SK-N-SH (cell line): ENCODE measurements around the gene MATR3. TPM values are rescaled to one million over a fixed set of nuclear protein-coding genes. Genes with fewer than 3 reads are reported as not detected.

ENCODE experiments used
- CTCF ChIA-PET: fragments of 300-600, 350-600 bp; formaldehyde crosslinking; extraction: SDS; loops from one replicate; lab custom pipeline; 2021; lab: Yijun Ruan, JAX
- POLR2A ChIA-PET: fragments of 350-600 bp; sonication (Branson Sonifier 250); formaldehyde crosslinking; extraction: SDS; loops from one replicate; lab custom pipeline; 2020; ENCODE audit warnings: antibody characterized with exemption, inconsistent platforms; lab: Yijun Ruan, JAX
- DNase-seq: peaks from one replicate; pipeline ENCODE4 v3.0.0; 2012
- H2AFZ ChIP-seq: fragments of 200-600 bp; sonication (generic); 2 replicates; pipeline ENCODE4 v1.8.1; 2016; ENCODE audit warnings: antibody characterized with exemption, mild to moderate bottlenecking, low read depth
- H3F3A ChIP-seq: fragments of 200-600 bp; sonication (generic); replicated peaks from 2 replicates; pipeline ENCODE3; 2016; ENCODE audit warnings: antibody characterized with exemption, mild to moderate bottlenecking; ENCODE audit not compliant: insufficient read depth
- H3K27ac ChIP-seq, 2 experiments: fragments of 200-500 bp in 1 of 2; fragments of 200-600 bp in 1 of 2; sonication (Bioruptor generic) in 1 of 2; sonication (generic), shearing (Covaris generic) in 1 of 2; 2 replicates each; pipeline versions ENCODE4 v1.5.1 to v1.6.1; 2014 to 2016; ENCODE audit warnings: low read depth in 2 of 2, inconsistent platforms in 1 of 2, low read length in 1 of 2, mild to moderate bottlenecking in 1 of 2, mixed read lengths in 1 of 2
- H3K27me3 ChIP-seq: fragments of 200-600 bp; sonication (generic), shearing (Covaris generic); 2 replicates; pipeline ENCODE4 v1.6.1; 2016; ENCODE audit warnings: mixed run types; ENCODE audit not compliant: insufficient read depth
- H3K36me3 ChIP-seq, 2 experiments: fragments of 200-500 bp in 1 of 2; fragments of 200-600 bp in 1 of 2; sonication (Bioruptor generic) in 1 of 2; sonication (generic) in 1 of 2; replicated peaks in 1 of 2; 2 replicates each; pipeline versions ENCODE3 to v1.5.1; 2014 to 2016; ENCODE audit warnings: low read length in 1 of 2, mild to moderate bottlenecking in 1 of 2; ENCODE audit not compliant: insufficient read depth in 2 of 2, control insufficient read depth in 1 of 2
- H3K4me1 ChIP-seq, 2 experiments: fragments of 200-500 bp in 1 of 2; fragments of 200-600 bp in 1 of 2; sonication (Bioruptor generic) in 1 of 2; sonication (generic), shearing (Covaris generic) in 1 of 2; 2 replicates each; pipeline versions ENCODE4 v1.5.1 to v1.6.1; 2014 to 2016; ENCODE audit warnings: low read depth in 1 of 2, low read length in 1 of 2, mixed run types in 1 of 2; ENCODE audit not compliant: insufficient read depth in 2 of 2, control insufficient read depth in 1 of 2
- H3K4me2 ChIP-seq: fragments of 200-600 bp; sonication (generic), shearing (Covaris generic); 2 replicates; pipeline ENCODE4 v1.6.1; 2017; ENCODE audit warnings: mixed run types
- H3K4me3 ChIP-seq, 2 experiments: fragments of 200-500 bp in 1 of 2; fragments of 200-600 bp in 1 of 2; sonication (Bioruptor generic) in 1 of 2; sonication (generic), shearing (Covaris generic) in 1 of 2; 2 replicates each; pipeline versions ENCODE4 v1.5.1 to v1.8.1; 2014 to 2016; ENCODE audit warnings: low read depth in 2 of 2, inconsistent platforms in 1 of 2, low read length in 1 of 2, mild to moderate bottlenecking in 1 of 2, mixed read lengths in 1 of 2, moderate library complexity in 1 of 2
- H3K79me2 ChIP-seq: fragments of 200-600 bp; sonication (generic); 2 replicates; pipeline ENCODE4 v1.8.1; 2017; ENCODE audit warnings: mild to moderate bottlenecking; ENCODE audit not compliant: insufficient read depth
- H3K9ac ChIP-seq: fragments of 200-600 bp; sonication (generic); 2 replicates; pipeline ENCODE4 v1.6.1; 2017; ENCODE audit warnings: mixed run types
- H3K9me2 ChIP-seq: fragments of 200-600 bp; sonication (generic); 2 replicates; pipeline ENCODE4 v1.6.1; 2017; ENCODE audit warnings: mixed run types
- H3K9me3 ChIP-seq: fragments of 200-600 bp; sonication (generic); 2 replicates; pipeline ENCODE4 v1.6.1; 2017; ENCODE audit warnings: mixed run types, mild to moderate bottlenecking, moderate library complexity
- H4K20me1 ChIP-seq: fragments of 200-600 bp; sonication (generic); 2 replicates; pipeline ENCODE4 v1.6.1; 2017; ENCODE audit warnings: mild to moderate bottlenecking, mixed run types; ENCODE audit not compliant: insufficient read depth
- CHD2 ChIP-seq: fragments of 150-350 bp; IDR thresholded peaks from 2 replicates; pipeline ENCODE4 v1.6.1; 2018; ENCODE audit warnings: low read length; ENCODE audit not compliant: partially characterized antibody
- CTCF ChIP-seq: fragments of 200-600 bp; sonication (generic); IDR thresholded peaks from 2 replicates; pipeline ENCODE4 v1.6.1; 2017; ENCODE audit warnings: antibody characterized with exemption, mild to moderate bottlenecking, moderate library complexity
- EZH2phosphoT487 ChIP-seq: fragments of 200-600 bp; sonication (generic); IDR thresholded peaks from 2 replicates; pipeline ENCODE4 v1.6.1; 2017; ENCODE audit warnings: low read depth, mixed run types, mild to moderate bottlenecking, antibody characterized with exemption, moderate library complexity, borderline replicate concordance
- FOXJ3 ChIP-seq: sonication (generic); formaldehyde crosslinking; IDR thresholded peaks from 2 replicates; pipeline ENCODE4 v1.5.1; 2020; ENCODE audit warnings: mild to moderate bottlenecking, missing genetic modification reagents
- GATA2 ChIP-seq: sonication (generic); formaldehyde crosslinking; IDR thresholded peaks from 2 replicates; pipeline ENCODE4 v1.5.0; 2020; ENCODE audit warnings: mild to moderate bottlenecking, missing genetic modification reagents
- JUND ChIP-seq: IDR thresholded peaks from 2 replicates; pipeline ENCODE4 v1.4.0; 2012
- MAX ChIP-seq: IDR thresholded peaks from 2 replicates; pipeline ENCODE4 v1.4.0; 2012; ENCODE audit warnings: low read depth
- MEF2A ChIP-seq: IDR thresholded peaks from 2 replicates; pipeline ENCODE4 v1.4.0; 2012; ENCODE audit warnings: low read depth, borderline replicate concordance
- POLR2AphosphoS5 ChIP-seq: IDR thresholded peaks from 2 replicates; pipeline ENCODE4 v1.6.1; 2012; ENCODE audit warnings: low read depth, low read length
- RAD21 ChIP-seq: IDR thresholded peaks from 2 replicates; pipeline ENCODE4 v1.6.1; 2012; ENCODE audit warnings: mild to moderate bottlenecking, low read length
- REST ChIP-seq: IDR thresholded peaks from 2 replicates; pipeline ENCODE4 v1.6.1; 2012; ENCODE audit warnings: mild to moderate bottlenecking, low read depth, low read length, moderate library complexity
- SMC3 ChIP-seq: IDR thresholded peaks from 2 replicates; pipeline ENCODE4 v1.6.1; 2012; ENCODE audit warnings: low read depth, low read length, improper control_type of control experiment
- TAF1 ChIP-seq: IDR thresholded peaks from 2 replicates; pipeline ENCODE4 v1.6.1; 2012; ENCODE audit warnings: low read depth, mild to moderate bottlenecking, low read length, moderate library complexity, borderline replicate concordance
- TEAD4 ChIP-seq: IDR thresholded peaks from 2 replicates; pipeline ENCODE4 v1.4.0; 2012; ENCODE audit warnings: mild to moderate bottlenecking, borderline replicate concordance; ENCODE audit not compliant: insufficient read depth
- USF1 ChIP-seq: IDR thresholded peaks from 2 replicates; pipeline ENCODE4 v1.4.0; 2012; ENCODE audit warnings: low read depth, borderline replicate concordance
- YY1 ChIP-seq: IDR thresholded peaks from 2 replicates; pipeline ENCODE4 v1.4.0; 2012; ENCODE audit warnings: low read depth, mild to moderate bottlenecking
- WGBS: methylation state at CpG from one replicate; pipeline ENCODE4 v1.1.6; 2017; ENCODE audit warnings: low lambda C conversion rate; 5-methylcytosine and 5-hydroxymethylcytosine counted together
- polyA plus RNA-seq, 3 experiments: library from polyadenylated mRNA; depleted of rRNA; stranded (reverse); fragments of >200 nt; gene quantifications; 2 replicates each; pipeline ENCODE4 v1.2.3, GENCODE V29; 2012

Gene MATR3
- polyA plus RNA-seq, 1 of the 3 experiments (the other 2 are of a cell fraction), result 40.4 TPM

GRCh38 chr5:139306197-139306596 is 12.7 kb downstream of the MATR3 start:
- Histone ChIP-seq H3K79me2 (peaks cover 100% of the 10 kb centered on the region), H3K4me2 (peak overlapping the region; percentile 0; the same call in 1 of the 2 replicates), H4K20me1 (peaks cover 100% of the 10 kb centered on the region), H3K36me3 (peaks cover 11 to 23% of the 10 kb centered on the region in 2 experiments), H3K9me3 (no peaks in the 10 kb centered on the region), H2AFZ (no peak overlapping the region), H3K27ac (no peak overlapping the region), H3K4me3 (no peak overlapping the region), H3F3A (peaks cover 35% of the 10 kb centered on the region), H3K27me3 (no peaks in the 10 kb centered on the region), H3K9ac (no peak overlapping the region), H3K4me1 (peaks cover 6 to 24% of the 10 kb centered on the region in 2 experiments; a peak in 3 of 4 replicates), H3K9me2 (no peaks in the 10 kb centered on the region)
- ChIA-PET CTCF (interaction anchor here (1.3 to 3.1 kb wide), 2 partner anchors 11 to 17 kb away, joined by 3 to 13 read pairs; partner anchors contain the start of gene MATR3), POLR2A (interaction anchor here (0.7 kb wide), 1 partner anchor 31 kb away, joined by 3 read pairs; no protein-coding TSS in a partner anchor)
- 76% methylated on average over 1 of the region's 1 CpG for WGBS
- no peak for DNase-seq
- TF ChIP-seq SMC3 (no peak), TAF1 (no peak), GATA2 (CRISPR knock-in tag) (no peak), FOXJ3 (CRISPR knock-in tag) (no peak), MEF2A (no peak), RAD21 (no peak), REST (no peak), USF1 (no peak)

GRCh38 chr5:139306628-139307379 is 13.3 kb downstream of the MATR3 start:
- H3K4me3 ChIP-seq, result no peak overlapping the region
- no peak for TF ChIP-seq MAX
- no peak for TF ChIP-seq TEAD4
- TF ChIP-seq FOXJ3 (CRISPR knock-in tag), result no peak
- no peak for TF ChIP-seq POLR2AphosphoS5
- TF ChIP-seq CHD2, result no peak
- TF ChIP-seq EZH2phosphoT487, result no peak
- no peak for TF ChIP-seq CTCF
- no peak for TF ChIP-seq JUND
- no peak for TF ChIP-seq SMC3
- no peak for TF ChIP-seq YY1
- no peak for TF ChIP-seq GATA2 (CRISPR knock-in tag)

More at GRCh38 chr5:139306628-139307379, 13.3 kb downstream of the MATR3 start:
- CTCF ChIA-PET, result interaction anchor here (0.8 to 1.3 kb wide), 2 partner anchors 13 to 16 kb away, joined by 3 to 4 read pairs; no protein-coding TSS in a partner anchor
- Histone ChIP-seq H3K36me3 (peaks cover 11 to 24% of the 10 kb centered on the region in 2 experiments), H3K4me2 (no peak overlapping the region; the same call in 1 of the 2 replicates), H4K20me1 (peaks cover 100% of the 10 kb centered on the region), H3K27ac (no peak overlapping the region), H3K79me2 (peaks cover 100% of the 10 kb centered on the region), H3F3A (peaks cover 32% of the 10 kb centered on the region), H2AFZ (no peak overlapping the region), H3K4me1 (peaks cover 6 to 24% of the 10 kb centered on the region in 2 experiments; a peak in 3 of 4 replicates), H3K9me3 (no peaks in the 10 kb centered on the region), H3K27me3 (no peaks in the 10 kb centered on the region), H3K9ac (no peak overlapping the region), H3K9me2 (no peaks in the 10 kb centered on the region)
- POLR2A ChIA-PET, result interaction anchor here (0.7 to 1.4 kb wide), 2 partner anchors 10 to 32 kb away, joined by 3 to 4 read pairs; no protein-coding TSS in a partner anchor
- DNase-seq, result no peak
- WGBS, result 93% methylated on average over 3 of the region's 3 CpGs
